NCI-H226 (cell line): Measurements from ENCODE around the gene NETO1.

Experiments
- DNase-seq: peaks from one replicate; pipeline ENCODE4 v3.0.0-alpha.2; 2015

Gene NETO1, protein sequence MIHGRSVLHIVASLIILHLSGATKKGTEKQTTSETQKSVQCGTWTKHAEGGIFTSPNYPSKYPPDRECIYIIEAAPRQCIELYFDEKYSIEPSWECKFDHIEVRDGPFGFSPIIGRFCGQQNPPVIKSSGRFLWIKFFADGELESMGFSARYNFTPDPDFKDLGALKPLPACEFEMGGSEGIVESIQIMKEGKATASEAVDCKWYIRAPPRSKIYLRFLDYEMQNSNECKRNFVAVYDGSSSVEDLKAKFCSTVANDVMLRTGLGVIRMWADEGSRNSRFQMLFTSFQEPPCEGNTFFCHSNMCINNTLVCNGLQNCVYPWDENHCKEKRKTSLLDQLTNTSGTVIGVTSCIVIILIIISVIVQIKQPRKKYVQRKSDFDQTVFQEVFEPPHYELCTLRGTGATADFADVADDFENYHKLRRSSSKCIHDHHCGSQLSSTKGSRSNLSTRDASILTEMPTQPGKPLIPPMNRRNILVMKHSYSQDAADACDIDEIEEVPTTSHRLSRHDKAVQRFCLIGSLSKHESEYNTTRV

DNA sequence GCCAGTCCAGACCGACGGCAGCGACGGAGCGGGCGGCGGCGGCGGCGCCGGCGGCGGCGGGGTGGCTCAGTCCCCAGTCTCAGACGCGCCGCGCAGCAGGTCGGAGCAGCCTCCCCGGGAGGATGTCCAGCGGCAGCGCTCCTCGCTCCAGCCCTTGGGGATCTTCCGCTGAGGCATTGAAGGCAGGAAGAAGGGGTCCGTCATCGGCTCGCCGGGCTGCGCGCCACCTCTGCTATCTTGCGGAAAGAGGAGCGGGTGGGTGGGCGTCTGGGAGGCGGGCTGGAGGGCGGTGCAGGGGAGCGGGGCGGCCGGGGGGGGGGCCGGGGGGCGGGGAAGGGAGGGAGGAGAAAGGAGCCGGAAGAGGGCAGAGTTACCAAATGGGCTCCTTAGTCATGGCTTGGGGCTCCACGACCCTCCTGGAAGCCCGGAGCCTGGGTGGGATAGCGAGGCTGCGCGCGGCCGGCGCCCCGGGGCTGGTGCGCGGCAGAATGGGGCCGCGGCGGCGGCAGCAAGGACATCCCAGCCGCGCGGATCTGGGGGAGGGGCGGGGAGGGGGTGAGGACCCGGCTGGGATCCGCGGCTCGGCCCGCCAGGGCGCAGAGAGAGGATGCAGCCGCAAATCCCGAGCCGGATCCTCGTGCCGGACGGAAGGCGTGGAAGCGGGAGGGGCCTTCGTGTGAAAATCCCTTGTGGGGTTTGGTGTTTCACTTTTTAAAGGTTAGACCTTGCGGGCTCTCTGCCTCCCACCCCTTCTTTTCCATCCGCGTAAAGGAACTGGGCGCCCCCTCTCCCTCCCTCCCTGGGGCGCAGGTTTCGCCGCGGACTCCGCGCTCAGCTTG, at the start of gene NETO1:
Gene NETO1 (minus strand): TSS at position 242 of the 839 bp plus-strand sequence. CDS start 696 bp downstream, outside the sequence.
- DNase-seq = no peak

DNA sequence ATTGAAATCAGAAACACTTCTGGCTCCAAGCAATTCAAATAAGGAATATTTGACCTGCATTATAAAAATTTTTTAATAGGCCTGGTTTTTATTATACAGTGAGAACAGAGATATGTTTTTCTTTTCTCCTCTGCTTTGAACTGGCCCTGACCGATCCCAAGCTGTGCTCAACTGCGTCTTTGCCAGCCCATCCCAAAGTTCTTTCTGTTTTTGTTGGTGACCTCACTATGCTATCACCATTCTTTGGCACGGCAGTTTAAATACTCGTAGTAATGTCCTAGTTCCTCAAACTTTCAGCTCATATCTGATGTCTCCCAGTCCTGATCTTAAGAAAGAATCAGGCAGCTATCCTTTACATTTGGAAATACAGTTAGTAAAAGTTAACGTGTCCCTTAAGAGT, 42.3 kb upstream of the NETO1 start:
- DNase-seq = no peak

DNA sequence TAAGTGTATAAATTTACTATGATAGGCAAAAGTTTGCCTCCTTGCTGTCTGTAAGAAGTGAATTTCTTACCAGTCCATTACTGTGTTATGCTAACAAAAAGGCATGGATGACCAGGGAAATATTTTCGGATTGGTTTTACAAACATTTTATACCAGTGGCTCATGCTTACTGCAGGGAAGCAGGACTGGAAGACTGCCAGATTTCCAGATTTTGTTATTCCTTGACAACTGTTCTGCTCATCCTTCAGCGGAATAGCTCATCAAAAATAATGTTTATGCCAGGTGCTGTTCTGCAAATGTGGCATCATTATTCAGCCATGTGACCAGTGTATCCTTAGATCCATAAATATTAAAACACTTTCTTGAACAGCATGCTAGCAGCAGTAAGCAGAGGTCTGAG, 40.4 kb upstream of the NETO1 start:
- DNase-seq = no peak

DNA sequence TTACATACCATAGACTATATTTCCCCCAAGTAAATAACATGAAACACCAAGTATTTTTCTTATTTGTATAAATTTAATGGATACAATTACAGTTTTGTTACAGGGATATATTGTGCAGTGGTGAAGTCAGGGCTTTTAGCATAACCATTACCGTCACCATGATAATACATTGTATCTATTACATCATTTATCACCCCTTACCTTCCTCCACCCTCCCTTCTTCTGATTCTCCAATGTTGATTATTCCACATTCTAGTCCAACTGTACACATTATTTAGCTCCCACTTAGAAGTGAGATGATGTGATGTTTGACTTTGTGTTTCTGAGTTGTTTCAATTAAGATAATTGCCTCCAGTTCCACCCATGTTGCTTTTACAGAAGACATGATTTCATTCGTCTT, 35.2 kb upstream of the NETO1 start:
- no peak for DNase-seq

DNA sequence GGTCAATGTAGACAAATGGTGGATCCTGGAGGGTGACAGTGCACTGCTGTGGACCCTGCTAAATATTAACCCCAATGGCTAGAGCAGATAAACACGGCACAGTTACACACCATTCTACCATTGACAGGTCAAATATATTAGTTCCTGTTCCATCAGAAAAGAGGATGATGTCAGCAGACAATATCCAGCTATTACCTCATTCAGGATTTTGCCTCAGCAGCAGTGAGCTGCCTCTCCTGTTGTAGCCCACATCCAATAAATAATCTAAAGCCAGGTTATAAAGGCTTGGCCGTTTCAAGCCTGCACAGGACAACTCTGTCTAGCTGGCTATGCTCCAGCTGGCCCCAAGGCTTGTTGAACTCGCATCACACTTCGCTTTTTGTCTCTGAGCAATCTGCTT, 31.6 kb upstream of the NETO1 start:
- DNase-seq = no peak

DNA sequence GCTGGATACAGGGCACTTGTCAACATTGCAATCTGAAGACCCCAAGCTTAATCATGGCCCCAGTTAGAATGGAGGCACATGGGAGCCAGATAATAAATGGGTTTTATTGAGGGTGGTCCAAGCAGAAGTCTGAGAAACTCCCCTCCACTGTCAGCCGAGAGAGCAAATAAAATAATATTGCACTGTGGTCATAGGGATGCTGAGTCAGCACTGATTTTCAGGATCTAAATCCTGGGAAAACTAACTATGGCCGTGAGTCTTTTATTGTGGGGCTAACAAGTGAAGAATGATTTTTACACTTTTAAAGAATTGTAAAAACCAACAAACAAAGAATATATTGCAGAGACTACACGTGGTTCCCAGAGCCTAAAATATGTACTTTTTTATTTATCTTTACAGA, 31.1 kb upstream of the NETO1 start:
- no peak for DNase-seq

DNA sequence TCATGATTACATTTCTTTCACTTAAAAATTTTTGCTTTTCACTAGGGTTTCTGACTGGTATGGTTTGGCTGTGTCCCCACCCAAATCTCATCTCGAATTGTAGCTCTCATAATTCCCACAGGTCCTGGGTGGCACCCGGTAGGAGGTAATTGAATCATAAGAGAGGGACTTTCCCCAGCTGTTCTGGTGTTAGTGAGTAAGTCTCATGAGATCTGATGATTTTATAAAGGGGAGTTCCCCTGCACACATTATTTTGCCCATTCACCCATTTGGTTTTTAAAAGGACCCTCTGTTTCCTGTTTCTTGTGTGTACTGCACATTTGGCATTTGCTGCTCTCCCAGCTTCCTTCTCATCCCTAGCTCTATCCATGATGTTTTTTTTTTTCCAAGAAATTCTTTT, 27.8 kb upstream of the NETO1 start:
- no peak for DNase-seq

DNA sequence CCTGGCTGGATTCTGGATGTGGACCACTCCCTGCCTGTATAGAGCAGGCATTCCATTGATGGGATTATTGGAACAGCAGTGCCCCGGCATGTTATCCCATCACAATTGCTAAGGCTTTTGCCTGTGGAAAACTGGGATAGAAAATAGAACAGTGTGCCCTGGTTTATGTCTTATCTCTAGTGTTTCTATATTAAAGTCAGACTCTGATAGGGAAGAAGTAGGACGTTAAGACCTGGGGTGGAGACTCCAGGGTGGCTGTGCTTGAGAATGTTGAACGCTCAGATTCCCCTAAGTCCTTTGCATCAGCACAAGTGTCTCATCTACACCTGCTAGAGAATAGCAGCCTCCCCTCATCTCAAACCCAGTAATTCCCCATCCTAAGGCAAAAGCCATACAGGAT, 10.8 kb upstream of the NETO1 start:
- no peak for DNase-seq

DNA sequence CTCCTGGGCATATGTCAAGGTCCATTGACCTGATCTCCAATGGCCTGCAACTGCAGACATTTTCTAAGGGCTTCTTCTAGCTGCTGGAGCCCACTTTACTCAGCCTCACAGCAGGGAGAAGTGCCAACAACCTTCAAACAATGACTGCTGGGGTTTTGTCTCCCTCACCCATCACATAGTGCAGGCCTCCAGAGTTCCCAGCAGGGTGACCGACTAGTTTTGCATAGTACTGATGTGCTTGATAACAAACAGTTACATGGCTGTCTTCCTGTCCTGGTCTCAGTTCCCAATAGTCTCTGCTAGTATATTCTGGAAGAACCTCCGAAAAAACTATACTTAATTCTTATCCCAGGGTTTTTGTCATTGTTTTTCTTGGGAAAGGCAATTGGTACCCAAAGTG, 10.4 kb upstream of the NETO1 start:
- no peak for DNase-seq

DNA sequence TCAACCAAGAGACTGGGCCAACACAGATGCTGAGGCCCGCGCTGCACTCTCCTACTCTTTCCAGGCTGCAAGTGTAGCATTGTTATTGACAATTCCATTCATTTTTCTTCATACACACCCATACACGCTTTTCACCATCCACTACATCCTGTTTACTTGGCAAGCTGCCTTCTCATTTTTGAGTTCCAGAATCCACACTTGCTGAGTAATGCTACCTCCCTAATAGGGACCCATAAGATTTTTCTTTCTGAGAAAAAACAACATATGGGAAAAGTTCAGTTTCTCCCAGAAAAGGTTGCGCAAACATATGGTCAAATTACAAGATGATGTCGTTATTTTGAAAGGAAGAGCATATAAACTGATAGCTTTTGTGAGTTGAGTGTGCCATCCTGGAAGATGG, 3.3 kb upstream of the NETO1 start:
- DNase-seq = peak; percentile 34

DNA sequence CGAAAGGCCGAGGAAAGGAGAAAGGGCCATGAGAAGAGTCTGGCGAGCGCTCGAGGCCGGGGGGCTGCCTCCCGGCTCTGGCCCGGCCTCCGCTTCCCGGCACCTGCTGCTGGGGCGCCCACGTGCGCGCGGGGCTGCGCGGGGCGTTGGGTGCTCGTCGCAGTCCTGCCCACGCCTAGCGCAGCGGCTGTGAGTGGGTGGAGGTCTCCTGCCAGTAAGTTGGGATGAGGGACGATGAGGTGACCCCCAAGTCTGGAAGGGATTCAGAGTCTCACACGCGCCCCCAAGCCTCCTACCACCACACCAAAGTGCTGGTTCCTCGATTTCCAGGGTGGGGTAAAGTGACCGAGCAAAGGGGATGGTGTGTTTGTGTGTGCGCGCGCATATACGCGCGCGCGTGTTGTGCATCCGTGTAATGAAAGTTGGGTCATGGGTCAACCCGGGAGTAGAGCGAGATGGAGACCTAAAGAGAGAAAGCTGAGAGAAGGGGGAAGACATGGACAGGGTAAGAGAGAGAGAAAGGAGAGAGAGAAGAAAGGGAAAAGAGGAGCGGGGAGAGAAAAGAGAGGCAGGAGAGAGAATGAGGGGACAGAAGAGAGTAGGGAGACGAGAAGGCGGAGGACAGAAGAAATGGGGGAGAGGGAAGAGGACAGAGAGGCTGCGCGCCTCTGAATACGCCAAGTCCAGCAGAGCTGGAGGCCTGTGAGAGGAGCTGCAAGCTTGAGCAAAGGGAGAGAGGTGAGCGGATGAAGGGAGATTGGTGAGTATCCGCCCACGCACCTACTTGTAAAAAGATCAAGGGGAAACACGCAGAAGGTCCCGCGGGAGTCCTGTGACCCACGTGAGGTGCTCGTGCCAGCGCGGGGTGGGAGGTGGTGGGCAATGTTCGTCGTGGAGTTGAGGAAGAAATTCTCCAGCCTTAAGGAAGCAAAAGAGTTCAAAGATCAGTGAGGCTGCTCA, 1.7 kb upstream of the NETO1 start:
- DNase-seq = no peak

DNA sequence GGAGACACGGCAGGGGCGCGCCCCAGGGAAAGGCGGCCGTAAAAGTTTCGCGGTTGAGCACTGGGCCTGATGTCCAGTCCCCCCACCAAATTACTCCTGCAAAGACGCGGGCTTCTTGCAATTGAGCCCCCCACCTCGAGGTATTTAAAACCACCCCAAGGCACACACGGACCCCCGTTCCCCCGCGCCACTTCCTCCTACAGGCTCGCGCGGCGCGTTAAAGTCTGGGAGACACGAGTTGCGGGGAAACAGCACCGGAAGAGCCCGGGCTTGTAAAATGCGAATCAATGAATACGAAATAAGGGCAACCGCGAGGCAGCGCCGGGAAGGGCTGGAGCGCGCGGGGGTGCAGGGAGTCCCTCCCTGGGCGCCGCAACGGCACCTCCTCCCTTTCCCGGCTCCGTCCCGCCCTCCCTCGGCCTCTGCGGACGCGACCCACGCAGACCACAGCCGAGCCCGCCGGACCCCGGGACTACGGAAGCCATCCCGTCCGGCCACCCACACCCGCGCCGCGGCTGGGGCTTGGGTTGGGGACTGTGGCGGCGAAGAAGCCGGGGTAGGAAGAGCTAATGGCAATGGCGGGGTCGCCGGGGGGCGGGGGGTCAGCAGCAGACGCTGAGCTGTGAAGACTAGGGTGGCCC, 918 bp upstream of the NETO1 start:
- DNase-seq = no peak

DNA sequence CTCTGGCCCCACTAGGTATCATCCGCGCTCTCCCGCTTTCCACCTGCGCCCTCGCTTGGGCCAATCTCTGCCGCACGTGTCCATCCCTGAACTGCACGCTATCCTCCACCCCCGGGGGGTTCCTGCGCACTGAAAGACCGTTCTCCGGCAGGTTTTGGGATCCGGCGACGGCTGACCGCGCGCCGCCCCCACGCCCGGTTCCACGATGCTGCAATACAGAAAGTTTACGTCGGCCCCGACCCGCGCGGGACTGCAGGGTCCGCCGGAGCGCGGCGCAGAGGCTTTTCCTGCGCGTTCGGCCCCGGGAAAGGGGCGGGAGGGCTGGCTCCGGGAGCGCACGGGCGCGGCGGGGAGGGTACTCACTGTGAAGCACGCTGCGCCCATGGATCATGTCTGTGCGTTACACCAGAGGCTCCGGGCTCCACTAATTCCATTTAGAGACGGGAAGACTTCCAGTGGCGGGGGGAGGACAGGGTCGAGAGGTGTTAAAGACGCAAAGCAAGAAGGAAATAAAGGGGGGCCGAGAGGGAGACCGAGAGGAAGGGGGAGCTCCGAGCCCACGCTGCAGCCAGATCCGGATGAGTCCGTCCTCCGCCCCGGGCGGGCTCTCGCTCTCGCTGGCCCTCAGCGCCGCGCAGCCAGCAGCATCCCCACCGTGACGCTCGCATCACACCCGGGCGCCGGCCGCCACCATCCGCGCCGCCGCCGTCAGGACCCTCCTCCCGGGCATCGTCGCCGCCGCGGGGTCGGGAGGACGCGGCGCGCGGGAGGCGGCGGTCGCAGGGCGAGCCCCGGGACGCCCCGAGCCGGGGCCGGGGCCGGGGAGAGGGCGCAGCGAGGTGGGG, 664 bp downstream of the NETO1 start:
- no peak for DNase-seq

DNA sequence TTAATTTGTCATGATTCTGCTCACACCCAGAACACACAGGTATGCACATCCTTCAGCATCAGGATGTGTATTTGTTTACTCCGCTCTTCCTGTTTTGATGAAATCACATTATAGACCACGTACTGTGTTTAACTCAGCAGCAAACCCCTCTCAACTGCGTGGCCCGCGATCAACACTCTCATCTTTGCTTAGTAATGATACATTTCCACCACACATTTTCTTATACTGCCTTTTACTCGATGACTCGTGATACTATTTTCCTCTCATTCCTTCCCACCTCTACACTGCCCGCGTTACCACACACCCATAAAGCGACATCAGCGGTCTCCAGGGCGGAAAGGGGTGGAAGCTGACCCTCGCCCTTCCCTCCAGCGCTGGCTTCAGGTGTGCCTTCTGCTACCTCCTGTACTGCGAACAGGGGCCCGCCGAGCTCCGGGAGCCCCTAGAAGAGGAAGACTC, 1.3 kb downstream of the NETO1 start:
- no peak for DNase-seq

DNA sequence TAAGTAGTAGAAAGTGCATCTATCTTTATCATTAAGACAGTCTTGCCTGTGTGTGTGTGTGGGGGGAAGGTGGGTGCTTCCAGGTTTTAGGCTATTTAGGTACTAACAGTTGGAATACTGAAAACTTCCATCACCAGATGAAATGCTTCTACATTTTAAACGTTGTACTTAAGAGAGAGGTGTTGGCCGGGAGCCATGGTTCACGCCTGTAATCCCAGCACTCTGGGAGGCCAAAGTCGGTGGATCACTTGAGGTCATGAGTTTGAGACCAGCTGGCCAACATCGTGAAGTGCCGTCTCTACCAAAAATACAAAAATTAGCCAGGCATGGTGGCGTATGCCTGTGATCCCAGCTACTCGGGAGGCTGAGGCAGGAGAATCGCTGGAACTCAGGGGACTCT, 4.0 kb downstream of the NETO1 start:
- no peak for DNase-seq

DNA sequence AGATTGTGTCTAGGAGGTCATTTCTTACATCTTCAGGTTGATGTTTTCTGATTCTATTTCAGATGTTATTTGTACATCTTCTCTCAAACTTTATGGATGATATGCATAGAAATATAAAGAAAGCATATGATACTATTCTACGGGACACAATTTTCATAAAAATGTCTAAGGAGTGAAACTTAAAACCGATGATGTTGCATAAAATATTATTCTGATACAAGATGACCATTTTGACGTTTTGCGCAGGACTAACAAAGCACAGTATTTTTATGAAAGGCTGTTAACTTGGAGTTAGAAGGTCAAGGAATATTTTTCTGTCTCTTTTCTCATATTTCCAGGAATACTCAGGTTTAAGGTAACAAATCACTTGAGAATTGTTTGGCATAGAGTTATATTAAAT, 8.7 kb downstream of the NETO1 start:
- DNase-seq = no peak

DNA sequence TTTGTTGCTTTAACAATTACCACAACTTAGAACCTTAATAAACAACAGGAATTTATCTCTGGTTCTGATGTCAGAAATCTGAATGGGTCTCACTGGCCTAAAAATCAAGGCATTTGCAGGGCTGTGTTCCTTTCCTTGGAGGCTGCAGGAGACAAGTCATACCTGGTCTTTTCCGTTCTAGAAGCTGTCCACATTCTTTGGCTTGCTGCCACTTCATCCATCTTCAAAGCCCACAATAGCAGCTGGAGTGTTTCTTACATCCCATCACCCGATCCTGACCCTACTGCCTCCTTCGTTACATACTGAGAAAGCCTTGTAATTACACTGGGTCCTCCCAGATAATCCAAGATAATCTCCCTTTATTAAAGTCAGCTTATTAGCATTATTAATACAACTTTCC, 18.1 kb downstream of the NETO1 start:
- DNase-seq = no peak

DNA sequence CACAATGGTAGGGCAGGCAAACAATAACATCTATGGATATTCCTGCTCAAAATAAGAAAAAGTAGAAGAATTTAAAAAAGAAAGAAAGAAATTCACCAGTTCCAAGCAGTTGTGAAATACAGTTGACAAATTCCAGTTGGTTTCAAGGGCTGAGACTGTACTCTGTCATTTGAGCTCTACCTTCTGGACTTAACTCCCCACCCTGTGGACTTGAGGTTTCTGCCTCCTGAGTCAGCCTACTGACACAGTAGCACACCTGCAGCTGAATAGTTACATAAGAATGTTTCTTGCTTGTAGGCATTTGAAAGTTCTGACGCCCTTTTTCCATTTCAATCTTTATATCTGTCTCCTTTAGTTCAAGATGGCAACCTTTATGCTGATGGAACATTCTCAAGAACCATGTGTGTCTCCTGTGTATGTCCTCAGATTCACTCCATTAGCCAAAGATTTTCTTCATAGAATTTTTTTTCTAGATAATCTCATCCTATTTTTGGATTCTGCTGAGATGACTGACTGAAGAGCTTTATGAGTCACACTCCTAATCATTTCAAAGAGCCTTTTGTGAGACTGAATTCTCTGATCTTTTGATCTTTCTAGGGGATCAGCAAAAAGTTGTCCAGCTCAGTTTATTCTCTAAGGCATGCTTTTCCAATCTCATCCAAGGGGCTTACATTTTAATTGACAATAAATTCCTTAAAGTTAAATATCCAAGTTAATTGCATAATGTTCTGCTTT, 19.1 kb downstream of the NETO1 start:
- DNase-seq = no peak

DNA sequence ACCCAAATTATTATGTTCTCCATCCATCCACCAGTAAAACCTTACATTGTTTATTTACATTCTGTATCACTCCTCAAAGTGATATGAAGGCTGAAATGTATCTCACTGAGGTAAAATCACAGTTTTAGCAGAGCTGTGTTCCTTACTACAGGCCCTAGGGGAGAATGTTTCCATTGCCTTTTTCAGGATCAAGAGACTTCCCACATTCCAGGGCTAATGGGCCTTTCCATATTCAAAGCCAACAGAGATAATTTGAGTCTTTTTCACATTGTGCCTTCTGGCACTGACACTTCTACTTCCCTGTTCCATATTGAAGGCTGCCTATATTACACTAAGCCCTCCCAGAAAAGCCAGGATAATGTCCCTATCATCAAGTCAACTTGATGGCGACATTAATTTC, 20.0 kb downstream of the NETO1 start:
- no peak for DNase-seq

DNA sequence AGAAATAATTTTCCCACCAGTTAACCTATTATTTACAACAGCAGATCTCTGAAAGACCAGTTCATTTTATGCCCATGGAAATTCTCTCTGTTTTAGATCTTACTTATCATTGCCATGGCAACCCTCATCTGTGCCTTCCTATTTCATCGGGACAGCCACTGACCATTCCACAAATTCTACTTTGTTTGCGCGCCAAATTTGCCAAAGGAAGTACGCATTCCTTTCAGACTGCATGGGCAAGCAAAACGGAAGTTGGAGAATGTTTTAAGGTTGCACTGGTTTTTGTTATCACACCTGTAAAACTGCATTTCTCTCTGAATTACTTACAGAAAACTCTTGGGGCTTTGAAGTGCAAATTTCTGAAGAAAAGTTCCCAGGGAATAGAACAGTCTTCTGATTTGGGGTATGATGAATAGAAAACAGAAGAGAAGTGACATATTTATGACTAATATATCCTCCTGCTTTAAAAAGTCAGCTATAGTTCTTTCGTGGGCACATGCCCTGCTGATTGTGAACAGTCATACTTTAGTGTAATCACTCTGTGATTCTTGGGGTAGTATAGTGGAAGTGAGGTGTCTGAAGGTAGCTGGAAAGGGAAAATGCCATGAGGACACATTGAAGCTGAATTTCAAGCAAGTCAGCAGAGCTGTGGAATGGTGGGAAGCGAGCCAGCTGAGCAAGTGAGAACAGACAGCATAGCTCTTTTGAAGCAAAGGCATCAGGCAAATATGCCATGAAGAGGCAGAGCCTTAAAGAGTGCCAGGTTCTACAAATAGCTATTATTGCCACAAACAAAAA, 20.9 kb downstream of the NETO1 start:
- peak; percentile 19 for DNase-seq
